GM23338 (cell line): Measurements from ENCODE around the gene CARMIL1. TPM values are rescaled to one million over a fixed set of nuclear protein-coding genes. Genes with fewer than 3 reads are reported as not detected.

ENCODE experiments used
- ATAC-seq: fragments of 200-7000 bp; cut with Tn5 transposase; 3 replicates; pipeline ENCODE4 v1.9.1; 2020
- DNase-seq: peaks from one replicate; pipeline ENCODE4 v3.0.0-alpha.2; 2015; ENCODE audit warnings: low spot score
- H2AFZ ChIP-seq: fragments of 200-600 bp; sonication (generic); 2 replicates; pipeline ENCODE4 v1.8.0; 2016; ENCODE audit warnings: antibody characterized with exemption, mild to moderate bottlenecking, moderate library complexity
- H3F3A ChIP-seq: fragments of 200-600 bp; sonication (generic); replicated peaks from 2 replicates; pipeline ENCODE4 v1.8.0; 2017; ENCODE audit warnings: antibody characterized with exemption, mixed run types, low read depth
- H3K27ac ChIP-seq: fragments of 200-600 bp; sonication (generic); 2 replicates; pipeline ENCODE4 v1.6.1; 2016; ENCODE audit warnings: low read depth
- H3K27me3 ChIP-seq: fragments of 200-600 bp; sonication (generic); 2 replicates; pipeline ENCODE4 v1.8.0; 2016; ENCODE audit warnings: mild to moderate bottlenecking, mixed run types, moderate library complexity; ENCODE audit not compliant: insufficient read depth
- H3K36me3 ChIP-seq: fragments of 200-600 bp; sonication (generic); 2 replicates; pipeline ENCODE4 v1.8.0; 2016; ENCODE audit warnings: mild to moderate bottlenecking; ENCODE audit not compliant: insufficient read depth
- H3K4me1 ChIP-seq: fragments of 200-600 bp; sonication (generic); 2 replicates; pipeline ENCODE4 v1.8.0; 2016; ENCODE audit warnings: mild to moderate bottlenecking, moderate library complexity; ENCODE audit not compliant: insufficient read depth
- H3K4me2 ChIP-seq: fragments of 200-600 bp; sonication (generic); 2 replicates; pipeline ENCODE4 v1.7.1; 2017; ENCODE audit warnings: mixed run types
- H3K4me3 ChIP-seq: fragments of 200-600 bp; sonication (generic); 2 replicates; pipeline ENCODE4 v1.6.1; 2016; ENCODE audit warnings: mixed run types
- H3K79me2 ChIP-seq: fragments of 200-600 bp; sonication (generic); replicated peaks from 2 replicates; pipeline ENCODE4 v1.8.0; 2017; ENCODE audit warnings: mild to moderate bottlenecking; ENCODE audit not compliant: insufficient read depth
- H3K9me2 ChIP-seq: fragments of 200-600 bp; sonication (generic); 2 replicates; pipeline ENCODE4 v1.8.0; 2017; ENCODE audit not compliant: insufficient read depth
- H4K20me1 ChIP-seq: fragments of 200-600 bp; sonication (generic); replicated peaks from 2 replicates; pipeline ENCODE4 v1.8.0; 2017; ENCODE audit warnings: mild to moderate bottlenecking; ENCODE audit not compliant: insufficient read depth
- H3K27ac Mint-ChIP-seq: 2 replicates; pipeline ENCODE4 v1.8.0; 2020; ENCODE audit warnings: inconsistent platforms, mild to moderate bottlenecking, moderate library complexity, mixed read lengths
- H3K27me3 Mint-ChIP-seq: 3 replicates; pipeline ENCODE4 v1.8.0; 2022; ENCODE audit warnings: low read depth, mild to moderate bottlenecking, moderate library complexity, mixed read lengths, inconsistent platforms; ENCODE audit not compliant: insufficient read depth, poor library complexity
- H3K36me3 Mint-ChIP-seq: 3 replicates; pipeline ENCODE4 v1.8.0; 2021; ENCODE audit warnings: low read depth, mild to moderate bottlenecking, inconsistent platforms, moderate library complexity, mixed read lengths
- H3K4me1 Mint-ChIP-seq: 3 replicates; pipeline ENCODE4 v1.8.0; 2020; ENCODE audit warnings: mild to moderate bottlenecking, inconsistent platforms, mixed read lengths
- H3K4me3 Mint-ChIP-seq: 3 replicates; pipeline ENCODE4 v1.8.0; 2021; ENCODE audit warnings: moderate library complexity, mild to moderate bottlenecking, inconsistent platforms, mixed read lengths
- H3K9me3 Mint-ChIP-seq: 3 replicates; pipeline ENCODE4 v1.8.0; 2020; ENCODE audit warnings: moderate library complexity, mild to moderate bottlenecking, inconsistent platforms, mixed read lengths
- EZH2phosphoT487 ChIP-seq: fragments of 200-600 bp; sonication (generic); IDR thresholded peaks from one replicate; pipeline ENCODE4 v1.8.1; 2018; ENCODE audit warnings: antibody characterized with exemption; ENCODE audit not compliant: unreplicated experiment
- POLR2AphosphoS5 ChIP-seq: IDR thresholded peaks from 2 replicates; pipeline ENCODE4 v1.6.1; 2016; ENCODE audit warnings: antibody characterized with exemption, low read depth
- STAT1 ChIP-seq: IDR thresholded peaks from one replicate; pipeline ENCODE4 v1.6.1; 2016; ENCODE audit warnings: antibody characterized with exemption; ENCODE audit not compliant: unreplicated experiment
- ZNF114 ChIP-seq: fragments of 250-450 bp; sonication (Bioruptor Pico); IDR thresholded peaks from 2 replicates; pipeline ENCODE4 v1.5.0; 2020; ENCODE audit warnings: mild to moderate bottlenecking, moderate library complexity
- ZNF331 ChIP-seq: fragments of 250-450 bp; sonication (Bioruptor Pico); IDR thresholded peaks from 2 replicates; pipeline ENCODE4 v1.5.0; 2020; ENCODE audit warnings: low read depth, mild to moderate bottlenecking, moderate library complexity
- ZNF462 ChIP-seq: fragments of 250-450 bp; sonication (Bioruptor Pico); IDR thresholded peaks from 2 replicates; pipeline ENCODE4 v1.5.0; 2020; ENCODE audit warnings: mild to moderate bottlenecking, moderate library complexity
- polyA plus RNA-seq: library from polyadenylated mRNA; unstranded; fragments of >200 nt; fragmentation: Nextera tagmentation; extraction: Ambion mirVana; gene quantifications from 2 replicates; pipeline ENCODE4 v1.2.1, GENCODE V29; 2016
- total RNA-seq: library from RNA; depleted of rRNA; stranded (reverse); fragments of >200 nt; shearing (Covaris generic); gene quantifications from 2 replicates; pipeline ENCODE4 v1.2.3, GENCODE V29; 2014
- TF ChIP-seq, protein P1 (sequence below), 2 experiments: fragments of 200-600 bp in 1 of 2; sonication (generic) in 1 of 2; conservative IDR thresholded peaks; 2 replicates each; pipeline versions ENCODE4 v1.5.1 to v1.6.1; 2016 to 2017; ENCODE audit warnings: antibody characterized with exemption in 2 of 2, low read depth in 2 of 2, mild to moderate bottlenecking in 2 of 2, moderate library complexity in 1 of 2
- TF ChIP-seq, protein P2 (sequence below): IDR thresholded peaks from 2 replicates; pipeline ENCODE4 v1.6.1; 2016; ENCODE audit warnings: antibody characterized with exemption

Gene CARMIL1
- total and polyA plus RNA-seq, 2 experiments from 2014 or later: 43.2 to 66.9 TPM

DNA sequence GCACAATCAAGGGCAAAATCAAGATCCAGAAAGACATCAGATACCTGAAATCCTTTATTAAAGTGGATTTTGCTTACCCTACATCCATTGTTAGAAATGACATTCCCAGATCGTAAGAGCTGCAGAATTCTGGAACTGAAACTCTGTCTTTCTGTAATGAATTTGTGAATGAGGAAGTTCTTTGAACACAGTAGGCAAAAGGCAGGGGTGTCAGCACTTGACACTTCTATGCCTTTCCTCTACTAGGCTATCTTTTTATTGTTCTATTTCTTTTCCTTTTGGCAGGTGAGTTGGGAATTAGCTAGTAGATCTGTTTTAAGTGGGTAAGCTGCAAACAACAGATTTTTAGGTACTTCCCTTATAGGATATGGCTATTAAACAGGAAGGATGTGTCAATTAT lies 126.3 kb downstream of the CARMIL1 start:
- Mint-ChIP-seq H3K36me3 (no peaks in the 10 kb centered on the region), H3K4me1 (peaks cover 36% of the 10 kb centered on the region), H3K4me3 (no peak overlapping the region), H3K27ac (no peak overlapping the region), H3K27me3 (peaks cover 4% of the 10 kb centered on the region), H3K9me3 (no peaks in the 10 kb centered on the region)
- H3K4me1 ChIP-seq: peaks cover 71% of the 10 kb centered on the region
- TF ChIP-seq, protein P1, sequence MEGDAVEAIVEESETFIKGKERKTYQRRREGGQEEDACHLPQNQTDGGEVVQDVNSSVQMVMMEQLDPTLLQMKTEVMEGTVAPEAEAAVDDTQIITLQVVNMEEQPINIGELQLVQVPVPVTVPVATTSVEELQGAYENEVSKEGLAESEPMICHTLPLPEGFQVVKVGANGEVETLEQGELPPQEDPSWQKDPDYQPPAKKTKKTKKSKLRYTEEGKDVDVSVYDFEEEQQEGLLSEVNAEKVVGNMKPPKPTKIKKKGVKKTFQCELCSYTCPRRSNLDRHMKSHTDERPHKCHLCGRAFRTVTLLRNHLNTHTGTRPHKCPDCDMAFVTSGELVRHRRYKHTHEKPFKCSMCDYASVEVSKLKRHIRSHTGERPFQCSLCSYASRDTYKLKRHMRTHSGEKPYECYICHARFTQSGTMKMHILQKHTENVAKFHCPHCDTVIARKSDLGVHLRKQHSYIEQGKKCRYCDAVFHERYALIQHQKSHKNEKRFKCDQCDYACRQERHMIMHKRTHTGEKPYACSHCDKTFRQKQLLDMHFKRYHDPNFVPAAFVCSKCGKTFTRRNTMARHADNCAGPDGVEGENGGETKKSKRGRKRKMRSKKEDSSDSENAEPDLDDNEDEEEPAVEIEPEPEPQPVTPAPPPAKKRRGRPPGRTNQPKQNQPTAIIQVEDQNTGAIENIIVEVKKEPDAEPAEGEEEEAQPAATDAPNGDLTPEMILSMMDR (conservative IDR thresholded peaks at IDR 0.05; ENCODE audit: low read depth in 2 of 2): no peak
- TF ChIP-seq, protein P2, sequence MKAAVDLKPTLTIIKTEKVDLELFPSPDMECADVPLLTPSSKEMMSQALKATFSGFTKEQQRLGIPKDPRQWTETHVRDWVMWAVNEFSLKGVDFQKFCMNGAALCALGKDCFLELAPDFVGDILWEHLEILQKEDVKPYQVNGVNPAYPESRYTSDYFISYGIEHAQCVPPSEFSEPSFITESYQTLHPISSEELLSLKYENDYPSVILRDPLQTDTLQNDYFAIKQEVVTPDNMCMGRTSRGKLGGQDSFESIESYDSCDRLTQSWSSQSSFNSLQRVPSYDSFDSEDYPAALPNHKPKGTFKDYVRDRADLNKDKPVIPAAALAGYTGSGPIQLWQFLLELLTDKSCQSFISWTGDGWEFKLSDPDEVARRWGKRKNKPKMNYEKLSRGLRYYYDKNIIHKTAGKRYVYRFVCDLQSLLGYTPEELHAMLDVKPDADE: no peak
- TF ChIP-seq POLR2AphosphoS5 (no peak), STAT1 (no peak), ZNF114 (CRISPR knock-in tag) (no peak), EZH2phosphoT487 (no peak), ZNF331 (no peak)
- H3F3A ChIP-seq: no peaks in the 10 kb centered on the region
- H3K9me2 ChIP-seq: peaks cover 12% of the 10 kb centered on the region; the same call in 1 of the 2 replicates
- no peaks in the 10 kb centered on the region for H3K27me3 ChIP-seq
- DNase-seq (no peak), ATAC-seq (no peak)
- H3K27ac ChIP-seq: no peak overlapping the region
- H3K4me2 ChIP-seq: 0 out of 2 replicates have a peak overlapping the region, but pooled peaks have one; percentile 19
- H3K36me3 ChIP-seq: no peaks in the 10 kb centered on the region
- H4K20me1 ChIP-seq: no peaks in the 10 kb centered on the region; the same call in 1 of the 2 replicates
- peaks cover 85% of the 10 kb centered on the region for H3K79me2 ChIP-seq
- no peak overlapping the region for H2AFZ ChIP-seq
- H3K4me3 ChIP-seq: no peak overlapping the region

DNA sequence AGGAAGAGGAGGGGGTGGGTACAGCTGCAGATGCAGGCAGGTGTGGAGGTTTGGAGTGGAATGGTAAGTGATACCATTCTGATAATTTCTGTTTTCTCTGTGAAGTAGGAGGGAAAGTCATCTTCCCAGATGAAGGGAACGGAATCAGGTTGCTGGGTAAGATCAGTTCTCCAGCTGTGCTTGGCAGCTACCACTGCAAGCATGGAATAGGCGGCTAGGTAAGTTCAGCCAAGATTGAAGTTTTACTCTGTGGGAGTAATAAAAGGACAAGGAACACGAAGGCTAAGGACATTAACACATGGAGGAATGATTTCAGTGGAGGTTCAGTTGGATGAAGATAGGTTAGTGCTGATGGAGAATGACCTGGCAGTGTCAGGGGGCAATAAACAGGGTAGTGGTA lies 128.3 kb downstream of the CARMIL1 start:
- H3K27ac ChIP-seq: peak overlapping the region; percentile 77; the same call in 1 of the 2 replicates
- no peaks in the 10 kb centered on the region for H3K9me3 Mint-ChIP-seq
- H3K4me3 Mint-ChIP-seq: no peak overlapping the region
- peaks cover 88% of the 10 kb centered on the region for H3K79me2 ChIP-seq
- no peak overlapping the region for H3K27ac Mint-ChIP-seq
- H3F3A ChIP-seq: no peaks in the 10 kb centered on the region
- TF ChIP-seq ZNF114 (CRISPR knock-in tag) (no peak), ZNF462 (CRISPR knock-in tag) (peak; percentile 14; the same call in 1 of the 2 replicates)
- DNase-seq (no peak), ATAC-seq (peak; percentile 16; the same call in 2 of the 3 replicates)
- peak overlapping the region; percentile 53 for H3K4me2 ChIP-seq
- H3K27me3 Mint-ChIP-seq: peaks cover 4% of the 10 kb centered on the region
- peaks cover 31% of the 10 kb centered on the region for H3K4me1 Mint-ChIP-seq
- peak overlapping the region; percentile 11; the same call in 1 of the 2 replicates for H3K4me3 ChIP-seq
- no peak overlapping the region for H2AFZ ChIP-seq
- no peaks in the 10 kb centered on the region for H3K36me3 ChIP-seq
- H4K20me1 ChIP-seq: no peaks in the 10 kb centered on the region; the same call in 1 of the 2 replicates
- peaks cover 84% of the 10 kb centered on the region for H3K4me1 ChIP-seq
- H3K9me2 ChIP-seq: peaks cover 12% of the 10 kb centered on the region; the same call in 1 of the 2 replicates
- H3K36me3 Mint-ChIP-seq: no peaks in the 10 kb centered on the region
- no peaks in the 10 kb centered on the region for H3K27me3 ChIP-seq
